HG03095 (cell line): ENCODE results near the gene FAM162A.
"Not testable (repeated sequence)": the region's sequence is repeated elsewhere in the genome, so short reads cannot be mapped to it uniquely, and the experiment has no call there.

Experiments
- ATAC-seq: cut with Tn5 transposase; IDR thresholded peaks from one replicate; pipeline ENCODE4 v1.9.1; 2021; ENCODE audit warnings: moderate library complexity; ENCODE audit not compliant: unreplicated experiment

The FAM162A gene

GRCh38 chr3:122415762-122416654, 32.0 kb downstream of the FAM162A start, which contains the start of gene WDR5B:
TSS of gene WDR5B (minus strand) at chr3:122416062. CDS start at chr3:122415528, 534 bp downstream.
- ATAC-seq = peak; percentile 79

GRCh38 chr3:122416966-122417365, 33.0 kb downstream of the FAM162A start:
- no peak for ATAC-seq

- no peak for ATAC-seq
These were observed 37.1 kb downstream of the FAM162A start for GRCh38 chr3:122421101-122421500.

GRCh38 chr3:122421836-122422235, 37.9 kb downstream of the FAM162A start:
- no peak for ATAC-seq

GRCh38 chr3:122427857-122428471, 44.0 kb downstream of the FAM162A start:
- no peak for ATAC-seq

GRCh38 chr3:122430371-122430770, 46.4 kb downstream of the FAM162A start:
- no peak for ATAC-seq

- ATAC-seq = no peak
These were observed 52.0 kb downstream of the FAM162A start for GRCh38 chr3:122435950-122436349.

GRCh38 chr3:122443090-122443489, 59.1 kb downstream of the FAM162A start:
- no peak for ATAC-seq

- ATAC-seq = not testable (repeated sequence)
These were observed 59.9 kb downstream of the FAM162A start for GRCh38 chr3:122443762-122444490.

GRCh38 chr3:122444491-122444887, 60.5 kb downstream of the FAM162A start:
- not testable (repeated sequence) for ATAC-seq

- not testable (repeated sequence) for ATAC-seq
These were observed 64.2 kb downstream of the FAM162A start for GRCh38 chr3:122448218-122448617.

- no peak for ATAC-seq
These were observed 67.4 kb downstream of the FAM162A start for GRCh38 chr3:122451371-122451770.

GRCh38 chr3:122456074-122456473, 72.1 kb downstream of the FAM162A start:
- no peak for ATAC-seq

- no peak for ATAC-seq
These were observed 73.7 kb downstream of the FAM162A start for GRCh38 chr3:122457706-122458105.

GRCh38 chr3:122458992-122459391, 75.0 kb downstream of the FAM162A start:
- no peak for ATAC-seq

GRCh38 chr3:122461806-122462205, 77.8 kb downstream of the FAM162A start:
- ATAC-seq = no peak
